ENCODE data around the gene SMC1B.
A peak's percentile ranks its signal among the peaks of the same experiment; 100 is the strongest.
"Not testable (repeated sequence)": the region's sequence is repeated elsewhere in the genome, so short reads cannot be mapped to it uniquely, and the experiment has no call there.

Gene SMC1B

DNA sequence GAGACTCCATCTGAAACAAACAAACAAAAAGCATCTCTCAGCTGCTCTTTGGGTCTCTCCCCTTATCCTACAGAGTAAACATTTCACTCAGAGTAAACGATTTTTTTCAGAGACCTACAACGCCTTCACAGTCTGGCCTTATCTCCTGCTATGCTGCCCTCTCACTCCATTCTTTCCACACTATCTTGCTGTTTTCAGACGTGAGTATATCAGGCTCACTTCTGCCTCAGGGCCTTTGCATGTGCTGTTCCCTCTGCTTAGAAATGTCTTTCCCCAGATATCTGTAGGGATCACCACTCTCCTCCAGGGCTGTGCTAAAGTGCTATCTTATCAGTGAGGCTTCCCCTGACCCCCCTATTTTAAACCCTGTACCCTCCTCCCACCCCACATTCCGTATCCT lies 6.6 kb upstream of the SMC1B start:
- no peak for DNase-seq (ENCODE audit: low spot score)

DNA sequence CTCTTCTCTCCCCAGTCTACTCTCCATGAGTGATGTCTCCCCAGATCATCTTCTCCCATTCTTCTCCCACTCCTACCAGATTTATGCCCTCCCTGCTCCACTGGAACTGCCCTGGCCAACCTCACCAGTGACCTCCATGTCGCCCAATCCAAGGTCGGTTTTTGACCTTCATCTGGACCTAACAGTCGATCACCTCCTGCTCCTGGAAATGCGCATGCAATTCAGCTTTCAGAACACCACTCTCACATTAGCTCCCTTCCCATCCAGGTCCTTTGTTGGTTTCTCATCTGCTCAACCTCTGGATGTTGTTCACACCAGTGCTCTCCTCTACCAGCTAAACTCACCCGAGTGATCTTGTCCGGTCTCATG lies 5.4 kb upstream of the SMC1B start:
- DNase-seq (ENCODE audit: low spot score): no peak

GRCh38 chr22:45418056-45418769 lies 4.8 kb upstream of the SMC1B start:
- no peak for DNase-seq (ENCODE audit: low spot score)

DNA sequence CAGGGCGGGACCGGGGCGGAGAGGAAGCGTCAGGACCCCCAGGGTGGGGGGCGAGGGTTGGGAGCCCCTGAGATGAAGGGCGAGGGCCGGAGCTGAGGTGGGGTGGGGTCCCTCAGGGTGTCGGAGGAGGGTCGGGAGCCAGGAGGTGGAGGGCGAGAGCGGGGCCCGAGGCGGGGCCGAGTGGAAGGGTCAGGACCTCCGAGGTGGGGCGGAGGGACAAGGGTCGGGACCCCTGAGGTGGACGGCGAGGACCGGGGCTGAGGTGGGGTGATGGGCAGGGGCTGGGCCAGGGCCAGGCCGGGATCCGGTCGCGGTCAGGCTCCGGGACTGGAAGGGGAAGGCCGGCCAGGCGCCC lies 409 bp downstream of the SMC1B start:
- DNase-seq (ENCODE audit: low spot score): no peak

DNA sequence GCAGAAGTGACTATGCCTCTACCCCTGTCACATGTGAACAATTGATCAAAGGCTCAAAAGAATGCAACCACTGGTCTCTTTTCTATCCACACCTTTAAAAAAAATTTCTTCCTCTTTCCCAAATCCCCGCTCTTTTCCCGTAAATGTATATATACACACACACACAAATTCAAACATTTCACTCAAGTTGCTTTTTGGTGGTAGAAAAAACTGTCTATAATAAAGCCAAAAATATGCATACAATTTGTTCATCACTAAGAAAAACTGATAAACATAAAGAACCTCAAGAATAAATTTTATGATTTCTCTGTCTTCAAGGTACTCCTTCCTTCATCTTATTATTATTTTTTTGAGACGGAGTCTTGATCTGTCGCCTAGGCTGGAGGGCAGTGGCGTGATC lies 5.6 kb downstream of the SMC1B start:
- DNase-seq (ENCODE audit: low spot score): no peak

GRCh38 chr22:45402466-45402985 lies 10.9 kb downstream of the SMC1B start:
- DNase-seq (ENCODE audit: low spot score): no peak

DNA sequence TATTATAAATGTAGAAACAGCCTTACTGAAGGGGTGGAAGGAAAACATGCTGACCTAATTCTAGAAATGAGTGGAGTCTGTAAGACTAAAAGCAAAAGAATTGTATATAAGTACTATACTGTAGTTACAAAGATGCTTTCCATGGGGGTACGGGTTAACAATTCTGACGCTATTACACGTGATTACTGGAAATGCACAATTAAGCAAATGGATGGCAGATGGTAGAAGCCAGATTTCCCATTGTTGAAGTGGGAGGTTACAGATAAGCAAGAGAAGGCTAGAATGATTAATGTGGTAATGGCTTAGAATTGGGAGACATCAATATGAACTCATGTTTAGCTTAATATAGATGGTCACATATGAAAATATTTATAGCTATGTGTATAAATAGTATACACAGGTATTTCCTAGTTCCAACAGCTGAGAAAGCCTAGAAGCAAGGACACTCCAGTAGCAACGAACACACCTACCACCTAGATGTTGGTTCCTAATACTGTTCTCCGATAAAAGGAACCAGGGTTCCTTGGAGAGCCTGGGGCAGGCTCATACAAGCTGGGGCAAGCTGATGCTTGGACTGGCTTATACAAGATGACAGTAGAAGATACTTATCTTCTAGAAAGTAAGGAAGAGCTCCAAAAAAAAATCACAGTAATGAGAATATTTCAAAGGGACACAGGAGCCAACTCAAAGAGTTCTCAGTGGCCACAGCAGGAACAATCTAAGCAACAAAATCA lies 13.5 kb downstream of the SMC1B start:
- DNase-seq (ENCODE audit: low spot score): no peak

DNA sequence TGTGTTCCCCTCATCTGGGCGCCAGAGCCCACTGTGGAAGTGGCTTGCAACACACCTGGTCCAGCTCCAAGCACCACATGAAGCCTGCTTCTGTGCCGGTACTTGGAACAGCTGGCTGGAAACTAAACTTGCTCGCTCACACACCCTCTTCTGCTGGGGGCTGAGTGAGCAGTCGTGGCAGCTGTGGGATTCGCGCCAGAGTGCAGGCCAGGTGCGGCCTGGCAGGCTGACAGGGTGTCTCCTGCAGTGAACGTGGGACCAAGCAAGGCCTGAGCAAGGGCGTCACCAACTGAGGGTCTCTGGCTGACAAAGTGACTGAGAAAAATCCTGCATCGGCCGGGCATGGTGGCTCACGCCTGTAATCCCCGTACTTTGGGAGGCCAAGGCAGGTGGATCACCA lies 15.2 kb downstream of the SMC1B start:
- no peak for DNase-seq (ENCODE audit: low spot score)

GRCh38 chr22:45397806-45398205 lies 15.6 kb downstream of the SMC1B start:
- DNase-seq (ENCODE audit: low spot score): no peak

- no peak for DNase-seq (ENCODE audit: low spot score)
These were observed 23.9 kb downstream of the SMC1B start for GRCh38 chr22:45389546-45389945.

DNA sequence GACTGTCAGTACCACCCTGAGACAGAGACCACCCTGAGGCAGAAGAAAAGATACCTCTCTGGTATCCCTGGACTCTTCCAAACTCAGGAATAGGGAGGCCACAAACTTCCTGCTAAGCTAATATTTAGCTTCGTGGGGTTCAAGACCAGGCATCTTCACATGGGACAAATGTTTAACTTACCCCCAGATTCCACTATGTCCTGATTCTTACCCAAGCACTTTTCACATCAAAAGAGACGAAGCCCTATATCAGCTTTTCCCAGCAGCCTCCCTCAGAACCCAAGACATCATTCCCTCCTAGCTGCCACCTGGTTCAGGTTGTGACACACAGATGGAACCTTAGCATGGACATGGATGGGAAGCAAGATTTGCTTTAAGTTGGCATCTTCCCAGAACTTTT lies 32.1 kb downstream of the SMC1B start:
- no peak for DNase-seq (ENCODE audit: low spot score)

DNA sequence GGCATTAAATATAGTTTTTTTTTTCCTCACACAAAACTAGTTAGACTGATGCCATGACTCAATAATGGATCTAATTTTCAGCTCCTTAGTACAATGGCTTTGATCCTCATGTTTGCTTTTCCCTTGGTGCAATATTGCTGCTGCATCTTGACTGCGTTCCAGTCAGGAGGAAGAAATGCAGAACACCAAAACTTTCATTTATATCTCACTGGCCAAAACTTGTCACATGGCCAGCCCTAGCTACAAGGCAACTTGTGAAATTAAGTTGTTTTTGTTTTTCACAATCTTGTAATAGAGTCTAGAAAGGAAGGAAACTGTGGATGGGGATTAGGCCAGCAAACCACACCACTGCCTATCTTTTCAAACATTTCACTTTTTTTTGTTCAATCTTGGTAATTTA lies 36.7 kb downstream of the SMC1B start:
- DNase-seq (ENCODE audit: low spot score): peak; percentile 2

GRCh38 chr22:45376009-45376408 lies 37.4 kb downstream of the SMC1B start:
- no peak for DNase-seq (ENCODE audit: low spot score)

DNA sequence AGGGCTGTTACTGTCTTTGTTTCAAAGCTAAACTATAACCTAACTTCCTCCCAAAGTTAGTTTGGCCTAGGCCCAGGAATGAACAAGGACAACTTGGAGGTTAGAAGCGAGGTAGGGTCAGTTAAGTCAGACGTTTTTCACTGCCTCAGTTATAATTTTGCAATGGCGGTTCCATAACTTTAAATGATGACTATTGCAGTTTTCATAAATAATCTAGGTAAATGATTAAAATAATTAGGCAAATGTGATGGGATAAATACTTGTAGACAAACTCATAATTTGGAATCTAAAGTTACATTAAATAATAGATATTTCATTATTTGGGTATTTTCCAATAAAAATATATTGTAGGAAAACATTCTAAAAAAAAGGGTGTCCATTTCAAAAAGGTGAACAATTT lies 39.8 kb downstream of the SMC1B start:
- DNase-seq (ENCODE audit: low spot score): not testable (repeated sequence)

DNA sequence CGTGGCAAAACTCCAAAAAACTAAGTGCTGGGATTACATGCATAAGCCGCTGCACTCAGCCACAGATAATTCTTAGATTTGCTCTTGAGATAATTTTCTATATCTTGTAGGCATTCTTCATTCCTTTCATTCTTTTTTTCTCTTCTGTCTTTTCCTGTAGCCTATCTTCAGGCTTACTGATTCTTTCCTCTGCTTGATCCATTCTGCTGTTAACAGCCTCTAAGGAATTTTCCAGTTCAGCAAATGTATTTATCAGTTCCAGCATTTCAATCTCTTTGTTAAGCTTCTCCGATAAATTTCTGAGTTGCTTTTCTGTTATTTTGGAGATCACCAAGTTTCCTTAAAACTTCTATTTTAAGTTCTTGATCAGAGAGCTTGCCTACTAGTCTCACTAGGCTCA lies 46.7 kb downstream of the SMC1B start:
- no peak for DNase-seq (ENCODE audit: low spot score)

- DNase-seq (ENCODE audit: low spot score): no peak
These were observed 53.8 kb downstream of the SMC1B start for GRCh38 chr22:45359627-45360026.

DNA sequence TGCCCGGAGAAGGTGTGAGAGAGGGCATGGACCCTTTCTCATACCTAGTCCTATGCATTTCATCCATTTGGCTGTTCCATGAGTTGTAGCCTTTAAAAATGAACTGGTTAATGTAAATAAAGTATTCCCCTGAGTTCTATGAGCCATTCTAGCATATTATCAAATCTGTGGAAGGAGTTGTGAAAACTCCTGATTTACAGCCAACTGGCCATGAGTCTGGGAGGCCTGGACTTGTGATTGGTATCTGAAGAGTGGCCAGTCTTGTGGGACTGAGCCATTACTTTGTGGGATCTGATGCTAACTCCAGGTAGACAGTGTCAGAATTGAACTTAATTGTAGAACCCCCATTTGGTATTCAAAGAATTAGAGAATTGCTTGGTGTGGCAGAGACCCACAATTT lies 55.3 kb downstream of the SMC1B start:
- DNase-seq (ENCODE audit: low spot score): no peak

- DNase-seq (ENCODE audit: low spot score): no peak
These were observed 55.9 kb downstream of the SMC1B start for GRCh38 chr22:45357490-45357889.

DNA sequence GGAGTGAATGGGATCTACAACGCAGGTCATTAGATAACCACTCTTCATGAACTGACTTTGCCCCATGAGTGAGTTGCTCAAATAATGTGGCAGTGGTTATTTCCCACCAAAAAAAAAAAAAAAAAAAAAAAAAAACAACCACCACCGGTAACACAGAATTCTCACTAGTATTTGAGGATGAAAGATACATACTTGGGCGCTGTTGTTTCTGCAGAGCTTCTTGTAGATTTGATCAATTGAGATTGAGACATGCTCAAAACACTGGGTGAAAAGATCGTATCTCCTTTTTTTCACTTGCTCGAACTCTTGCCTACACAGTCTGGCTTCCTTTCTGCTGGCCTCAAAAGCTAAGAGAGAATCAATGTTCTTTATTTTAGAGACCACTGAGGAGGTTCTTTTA lies 59.6 kb downstream of the SMC1B start:
- DNase-seq (ENCODE audit: low spot score): no peak

GRCh38 chr22:45352757-45353156 lies 60.6 kb downstream of the SMC1B start:
- not testable (repeated sequence) for DNase-seq (ENCODE audit: low spot score)

- DNase-seq (ENCODE audit: low spot score): no peak
These were observed 61.4 kb downstream of the SMC1B start for GRCh38 chr22:45351956-45352355.

DNA sequence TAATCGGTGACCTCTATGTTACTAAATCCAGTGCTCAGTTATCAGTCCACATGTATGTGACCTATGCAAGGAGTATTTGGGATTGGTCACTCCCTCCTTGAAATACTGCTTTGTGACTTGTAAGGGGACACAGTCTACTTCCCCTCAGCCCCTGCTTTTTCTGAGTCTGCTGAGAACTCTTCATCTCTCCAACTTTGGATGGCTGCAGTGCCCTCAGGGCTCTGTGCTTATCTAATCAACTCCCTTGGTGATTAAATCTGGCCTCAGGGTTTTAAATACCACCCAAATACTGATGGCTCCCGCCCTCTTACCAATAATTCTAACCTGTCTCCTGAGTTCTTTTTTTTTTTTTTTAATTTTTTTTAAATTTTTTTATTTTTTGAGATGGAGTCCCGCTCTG lies 63.5 kb downstream of the SMC1B start:
- no peak for DNase-seq (ENCODE audit: low spot score)

GRCh38 chr22:45344334-45344733 lies 69.1 kb downstream of the SMC1B start:
- peak; percentile 29 for DNase-seq (ENCODE audit: low spot score)

DNA sequence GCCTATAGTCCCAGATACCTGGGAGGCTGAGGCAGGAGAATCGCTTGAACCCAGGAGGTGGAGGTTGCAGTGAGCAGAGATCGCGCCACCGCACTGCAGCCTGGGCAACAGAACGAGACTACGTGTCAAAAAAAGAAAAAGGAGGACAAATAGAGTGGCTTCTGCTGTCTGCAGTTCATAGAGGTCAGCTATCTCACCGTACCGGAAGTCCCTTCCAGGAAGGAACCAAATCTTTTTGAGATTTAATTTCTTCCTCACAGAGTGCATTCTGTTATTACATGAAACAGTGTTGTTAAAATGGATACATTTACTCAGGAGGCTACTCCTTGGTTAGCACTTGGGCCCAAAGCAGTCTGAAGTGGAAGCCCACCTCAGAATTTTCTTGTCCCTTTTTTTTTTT lies 70.3 kb downstream of the SMC1B start:
- DNase-seq (ENCODE audit: low spot score): no peak
